SHP77 (cell line): Measurements from ENCODE around the gene NUP210L.

ENCODE experiments used
- DNase-seq, 2 experiments: peaks; one replicate each; lab custom pipeline; 2025; lab: John Stamatoyannopoulos, UW

The NUP210L gene

GRCh38 chr1:153944005-153944826 is 210.7 kb downstream of the NUP210L start:
- no peak for DNase-seq

GRCh38 chr1:153942766-153943549 is 211.9 kb downstream of the NUP210L start:
- DNase-seq, result no peak
